ENCODE data around the gene TMEM164.

TMEM164 gene

DNA sequence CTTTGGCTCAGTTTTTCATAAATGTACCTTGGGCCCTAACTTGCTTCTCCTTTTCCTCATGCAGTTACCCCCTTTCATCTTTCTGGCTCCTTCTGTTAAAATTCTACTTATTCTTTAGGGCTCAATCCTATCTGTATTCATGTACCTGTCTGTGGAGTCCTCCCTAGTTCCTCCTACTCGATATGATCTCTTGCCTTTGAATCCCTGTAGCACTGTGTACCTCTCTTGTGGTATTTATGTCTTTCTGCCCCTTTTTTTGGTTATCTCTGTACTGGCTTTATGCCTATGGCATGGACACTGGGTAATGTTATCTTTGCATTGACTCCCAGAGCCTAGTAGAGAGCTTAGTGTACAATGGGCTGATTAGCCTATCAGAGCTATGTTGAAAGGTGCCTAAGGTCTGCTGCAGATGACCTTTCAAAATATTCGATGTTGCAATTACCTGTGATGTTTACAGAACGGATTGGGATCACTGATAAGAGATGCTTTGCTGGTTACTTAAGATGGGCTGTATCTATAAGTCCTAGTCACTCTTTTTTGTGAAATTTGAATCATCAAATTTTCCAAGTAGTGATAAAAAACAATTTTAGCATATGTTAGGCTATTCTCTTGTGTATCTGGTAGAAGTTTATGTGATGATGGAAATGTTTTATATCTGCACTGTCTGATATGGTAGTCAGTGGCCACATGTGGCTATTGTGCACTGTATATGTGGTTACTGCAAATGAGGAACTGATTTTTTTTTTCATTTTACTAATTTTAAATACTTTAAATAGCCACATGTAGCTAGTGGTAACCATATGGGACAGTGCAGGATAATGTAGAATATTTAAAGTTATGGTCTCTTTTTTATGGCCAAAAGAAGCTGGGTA is 33.5 kb downstream of the TMEM164 start:
- DNase-seq (ENCODE audit: low read depth in 2 of 3, low spot score in 2 of 3), result no peak

DNA sequence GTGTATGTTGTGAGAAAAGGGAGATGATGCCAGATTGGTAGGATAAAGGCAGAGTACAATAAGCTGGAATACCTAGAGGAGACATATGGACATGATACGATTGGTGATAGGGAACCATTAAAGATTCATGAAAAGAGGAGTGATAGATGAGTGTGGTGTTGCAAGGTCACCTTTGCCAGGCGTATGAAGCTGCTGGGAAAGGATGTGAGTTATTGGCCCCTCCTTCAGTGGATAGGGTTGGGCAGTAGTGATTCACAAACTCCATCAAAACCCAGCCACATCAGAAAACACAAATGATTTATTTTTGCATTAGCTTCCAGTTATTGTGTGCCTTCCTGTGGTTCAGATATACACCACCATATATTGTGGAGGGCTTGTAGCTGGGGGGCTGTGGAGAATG is 34.3 kb downstream of the TMEM164 start:
- DNase-seq (ENCODE audit: low read depth in 2 of 3, low spot score in 2 of 3), result no peak

DNA sequence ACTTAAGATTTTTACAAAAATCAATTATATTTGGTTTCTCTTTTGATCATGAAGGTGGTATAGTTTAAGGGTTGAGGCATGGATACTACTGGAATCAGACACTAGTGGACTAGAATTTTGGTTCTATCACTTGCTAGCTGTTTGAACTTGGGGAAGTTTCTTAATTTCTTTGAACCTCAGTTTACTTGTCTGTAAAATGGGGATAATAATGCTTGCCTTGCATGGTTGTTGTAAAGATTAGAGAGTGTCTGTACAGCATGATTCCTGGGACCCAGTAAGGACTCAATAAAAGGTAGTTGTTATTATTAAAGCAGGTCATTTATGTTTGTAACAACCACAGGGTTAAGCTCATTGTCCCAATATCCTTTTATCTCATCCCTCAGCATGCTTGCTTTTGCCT is 36.0 kb downstream of the TMEM164 start:
- DNase-seq (ENCODE audit: low read depth in 2 of 3, low spot score in 2 of 3), result no peak

DNA sequence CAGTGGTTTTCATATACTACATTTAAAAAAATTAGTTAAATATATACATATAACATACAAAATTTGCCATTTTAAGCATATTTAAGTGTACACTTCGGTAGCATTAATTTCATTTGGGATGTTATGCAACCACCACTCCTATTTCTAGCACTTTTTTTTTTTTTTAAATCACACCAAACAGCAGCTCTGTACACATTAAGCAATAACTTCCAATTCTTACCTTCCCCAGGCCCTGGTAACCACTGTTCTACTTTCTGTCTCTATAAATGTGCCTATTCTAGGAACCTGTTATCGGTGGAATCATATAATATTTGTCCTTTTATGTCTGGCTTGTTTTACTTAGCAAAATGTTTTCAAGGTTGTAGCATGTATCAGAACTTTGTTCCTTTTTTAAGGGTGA is 39.1 kb downstream of the TMEM164 start:
- DNase-seq (ENCODE audit: low read depth in 2 of 3, low spot score in 2 of 3), result no peak

DNA sequence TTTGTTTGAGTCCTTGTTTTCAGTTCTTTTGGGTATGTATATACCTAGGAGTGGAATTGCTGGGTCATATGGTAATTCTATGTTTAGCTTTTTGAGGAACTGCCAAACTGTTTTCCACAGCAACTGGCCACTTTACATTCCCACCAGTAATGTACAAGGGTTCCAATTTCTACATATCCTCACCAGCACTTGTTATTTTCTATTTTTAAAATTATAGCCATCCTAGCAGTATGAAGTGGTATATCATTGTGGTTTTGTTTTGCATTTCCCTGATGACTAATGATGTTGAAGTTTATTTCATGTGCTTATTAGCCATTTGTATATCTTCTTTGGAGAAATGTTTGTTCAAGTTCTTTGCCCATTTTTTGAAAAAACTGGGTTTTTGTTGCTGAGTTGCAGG is 39.6 kb downstream of the TMEM164 start:
- no peak for DNase-seq (ENCODE audit: low read depth in 2 of 3, low spot score in 2 of 3)

DNA sequence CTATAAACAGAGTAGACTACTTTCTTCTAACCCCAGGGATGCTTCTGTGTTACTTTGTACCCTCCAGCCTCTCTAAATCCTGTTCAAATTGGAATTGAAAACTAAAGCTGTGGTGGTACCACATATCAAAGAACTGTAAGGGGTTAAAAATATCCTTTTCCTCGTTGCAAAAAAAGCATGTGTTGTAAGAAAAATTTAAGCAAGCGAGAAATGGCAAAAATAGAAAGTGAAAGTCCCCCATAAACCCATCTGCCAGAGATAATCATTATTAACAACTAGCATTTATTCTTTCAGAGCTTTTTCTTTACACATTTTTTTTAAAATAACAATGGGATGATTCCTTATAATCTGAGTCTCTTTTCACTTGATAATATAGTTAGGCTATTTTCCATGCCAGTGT is 40.6 kb downstream of the TMEM164 start:
- DNase-seq (ENCODE audit: low read depth in 2 of 3, low spot score in 2 of 3), result no peak

DNA sequence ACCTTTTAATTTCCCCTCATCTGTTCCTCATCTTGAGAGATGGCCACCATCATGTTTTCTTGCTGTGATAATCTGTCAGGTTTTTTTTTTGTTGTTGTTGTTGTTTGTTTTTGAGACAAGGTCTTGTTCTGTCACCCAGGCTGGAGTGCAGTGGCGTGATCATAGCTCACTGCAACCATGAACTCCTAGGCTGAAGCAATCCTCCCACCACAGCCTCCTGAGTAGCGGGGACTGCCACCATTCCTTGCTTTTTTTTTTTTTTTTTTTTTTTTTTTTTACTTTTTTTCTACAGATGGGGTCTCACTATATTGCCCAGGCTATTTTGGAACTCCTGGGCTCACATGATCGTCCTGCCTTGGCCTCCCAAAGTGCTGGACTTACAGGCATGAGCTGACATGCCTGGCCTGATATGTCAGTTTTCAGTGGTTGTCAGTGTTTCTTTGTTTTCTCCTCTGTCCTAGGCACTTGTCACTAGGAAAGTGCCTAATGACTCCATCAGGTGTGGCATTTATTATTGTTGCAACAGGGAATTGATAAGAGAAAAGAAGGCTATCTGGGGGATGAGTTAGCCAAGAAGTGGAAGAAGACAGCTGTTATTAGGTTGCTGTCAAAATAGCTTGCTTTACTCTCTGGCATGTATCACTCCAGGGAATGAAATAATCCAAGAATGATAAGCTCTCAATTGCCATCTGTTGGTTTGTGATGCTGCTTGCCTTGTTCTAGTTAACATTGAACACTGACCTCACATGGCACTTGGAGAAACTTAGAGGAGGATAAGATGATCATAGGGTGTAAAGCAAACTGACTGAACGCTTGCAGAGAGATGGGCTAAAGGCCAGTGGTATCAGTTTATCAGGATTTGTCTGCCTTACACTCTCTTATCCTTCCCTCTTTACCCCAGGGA is 41.7 kb downstream of the TMEM164 start:
- no peak for DNase-seq (ENCODE audit: low read depth in 2 of 3, low spot score in 2 of 3)

DNA sequence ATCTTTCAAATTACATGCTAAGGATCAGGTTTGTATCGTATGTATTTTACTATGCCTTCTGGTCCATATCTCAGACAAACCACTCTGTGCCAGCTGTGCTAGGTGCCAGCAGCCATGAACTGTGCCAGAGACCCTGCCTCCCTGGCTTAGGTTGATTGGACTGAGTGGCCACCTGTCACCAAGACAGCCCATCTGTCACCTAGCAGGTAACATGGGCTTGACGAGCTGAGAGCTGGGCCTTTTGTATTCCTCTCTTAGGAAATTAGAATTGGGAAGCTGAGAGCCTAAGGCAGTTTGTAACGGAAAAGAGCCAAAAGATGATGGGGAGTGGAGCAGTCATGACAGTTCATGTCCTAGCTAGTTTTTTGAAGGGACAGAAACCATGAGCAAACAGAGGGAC is 42.5 kb downstream of the TMEM164 start:
- DNase-seq (ENCODE audit: low read depth in 2 of 3, low spot score in 2 of 3), result no peak

DNA sequence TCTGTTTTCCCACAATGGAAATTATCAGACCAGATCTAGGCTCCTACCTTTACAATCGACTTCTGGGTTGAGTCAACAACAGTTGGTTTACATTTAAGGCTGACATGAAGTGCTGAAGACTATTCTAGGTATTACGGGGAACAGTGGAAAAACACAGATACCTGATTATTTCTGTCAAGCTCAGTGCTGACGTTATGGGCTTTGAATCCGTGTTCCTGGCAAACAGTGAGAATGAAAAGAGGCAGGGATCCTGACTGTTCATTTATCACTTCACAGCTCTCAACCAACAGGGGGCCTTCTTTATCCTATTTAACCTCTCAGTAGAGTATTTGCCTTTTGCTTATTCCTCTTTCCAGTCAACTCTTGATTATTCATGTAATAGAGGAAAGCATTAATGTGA is 43.1 kb downstream of the TMEM164 start:
- DNase-seq (ENCODE audit: low read depth in 2 of 3, low spot score in 2 of 3), result no peak

DNA sequence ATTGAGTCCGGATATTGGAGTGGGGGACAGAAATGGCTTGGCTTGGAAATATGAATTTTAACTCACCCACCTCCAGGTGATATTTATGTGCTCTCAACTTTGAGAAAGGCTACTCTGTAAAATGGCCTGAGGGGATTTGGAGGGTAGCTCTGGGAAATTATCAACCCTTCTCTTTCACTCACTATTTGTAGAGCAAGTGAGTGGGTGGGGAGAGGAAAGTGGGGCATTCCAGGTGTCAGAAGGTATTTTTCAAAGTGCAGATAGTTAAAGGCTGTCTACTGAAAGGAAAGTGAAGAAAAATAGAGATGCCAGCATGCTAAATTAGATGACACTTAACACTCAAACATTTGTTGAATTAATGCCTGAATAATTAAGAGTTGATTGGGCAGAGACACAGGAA is 44.1 kb downstream of the TMEM164 start:
- DNase-seq (ENCODE audit: low read depth in 2 of 3, low spot score in 2 of 3), result no peak

DNA sequence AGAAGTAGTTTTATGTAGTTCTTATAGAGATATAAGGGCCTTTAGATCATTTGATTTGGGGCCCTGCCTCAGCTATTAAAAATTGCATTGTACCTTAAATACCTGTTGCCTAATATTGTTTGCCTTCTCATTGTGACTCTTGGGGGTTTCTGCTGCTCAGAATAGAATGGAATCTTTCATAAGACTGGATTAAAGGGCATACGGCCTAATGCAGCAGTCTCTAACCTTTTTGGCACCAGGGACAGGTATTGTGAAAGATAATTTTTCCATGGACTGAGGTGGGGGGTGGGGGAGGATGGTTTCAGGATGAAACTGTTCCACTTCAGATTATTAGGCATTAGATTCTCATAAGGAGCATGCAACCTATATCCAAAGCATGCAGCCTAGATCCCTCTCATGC is 46.2 kb downstream of the TMEM164 start:
- DNase-seq (ENCODE audit: low read depth in 2 of 3, low spot score in 2 of 3), result no peak

DNA sequence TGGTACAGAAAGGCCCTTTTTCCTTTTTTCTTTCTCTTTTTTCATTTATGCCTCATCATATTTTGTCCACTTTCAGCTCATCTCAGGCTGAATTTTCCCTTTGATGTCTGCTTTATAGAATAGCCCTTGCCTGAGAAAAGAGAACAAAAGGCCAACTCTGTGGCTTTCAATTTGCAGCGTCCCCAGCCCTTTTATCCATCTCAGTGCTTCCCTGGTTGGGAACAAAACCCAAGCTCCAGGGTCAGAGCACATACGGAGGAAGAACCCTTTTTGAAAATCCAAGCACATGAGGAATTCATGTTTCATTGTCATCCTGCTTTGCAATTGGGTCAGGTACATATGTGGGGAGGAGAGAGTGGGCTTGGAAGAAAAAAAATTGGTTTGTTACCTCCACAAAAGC is 47.5 kb downstream of the TMEM164 start:
- no peak for DNase-seq (ENCODE audit: low read depth in 2 of 3, low spot score in 2 of 3)

DNA sequence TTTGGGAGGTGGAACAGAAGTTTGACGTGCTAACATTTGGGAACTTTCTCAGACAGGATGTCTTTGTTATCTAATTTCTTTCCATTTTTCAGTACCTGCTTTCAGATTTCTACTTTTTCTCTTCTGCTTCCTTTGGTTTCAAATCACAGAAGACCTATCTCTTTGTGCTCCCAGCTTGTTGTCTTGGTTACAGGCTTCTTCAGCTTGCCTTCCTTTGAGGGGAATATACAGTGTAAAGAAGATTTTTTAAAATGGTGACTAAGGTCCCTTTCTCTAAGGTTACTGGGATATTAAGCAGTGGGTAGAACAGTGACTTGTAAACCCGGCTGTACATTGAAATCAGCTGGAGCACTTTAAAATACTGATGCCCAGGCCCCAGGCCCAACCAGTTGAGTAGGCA is 48.0 kb downstream of the TMEM164 start:
- DNase-seq (ENCODE audit: low read depth in 2 of 3, low spot score in 2 of 3), result no peak

DNA sequence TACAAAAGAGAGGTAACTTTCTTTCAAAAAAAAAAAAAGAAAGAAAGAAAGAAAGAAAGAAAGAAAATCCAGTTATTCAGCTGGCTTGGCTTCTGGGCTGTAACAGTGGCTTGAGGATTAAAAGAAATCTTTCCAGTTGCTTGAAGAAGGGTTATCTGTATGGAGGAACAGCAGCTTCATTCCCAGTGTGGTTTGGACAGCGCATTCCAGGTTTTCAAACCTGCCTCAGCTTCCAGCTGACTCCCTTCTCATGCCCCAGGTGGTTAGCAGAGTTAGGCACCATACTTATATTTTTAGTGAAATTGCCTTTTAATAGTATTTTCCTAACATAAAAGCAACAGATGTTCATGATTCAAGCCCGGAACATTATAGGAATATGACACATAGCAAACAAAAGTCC is 48.6 kb downstream of the TMEM164 start:
- DNase-seq (ENCODE audit: low read depth in 2 of 3, low spot score in 2 of 3), result no peak

DNA sequence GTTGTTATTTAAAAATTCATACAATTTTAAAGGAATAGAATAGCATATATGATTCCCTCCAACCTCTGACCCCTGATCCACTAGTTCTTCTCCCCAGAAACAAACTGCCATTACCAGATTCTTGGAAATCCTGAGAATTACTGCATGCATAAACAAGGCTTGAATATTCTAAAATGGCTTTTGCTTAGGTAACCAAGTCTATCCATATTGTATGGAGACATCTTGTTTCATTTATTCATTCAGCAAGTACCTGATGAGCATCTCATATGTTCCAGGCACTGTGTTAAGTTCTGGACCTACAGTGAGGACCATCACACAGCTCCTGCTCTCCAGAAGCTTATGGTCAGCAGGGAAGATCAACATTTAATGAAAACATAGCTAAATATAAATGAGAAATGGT is 49.4 kb downstream of the TMEM164 start:
- no peak for DNase-seq (ENCODE audit: low read depth in 2 of 3, low spot score in 2 of 3)

DNA sequence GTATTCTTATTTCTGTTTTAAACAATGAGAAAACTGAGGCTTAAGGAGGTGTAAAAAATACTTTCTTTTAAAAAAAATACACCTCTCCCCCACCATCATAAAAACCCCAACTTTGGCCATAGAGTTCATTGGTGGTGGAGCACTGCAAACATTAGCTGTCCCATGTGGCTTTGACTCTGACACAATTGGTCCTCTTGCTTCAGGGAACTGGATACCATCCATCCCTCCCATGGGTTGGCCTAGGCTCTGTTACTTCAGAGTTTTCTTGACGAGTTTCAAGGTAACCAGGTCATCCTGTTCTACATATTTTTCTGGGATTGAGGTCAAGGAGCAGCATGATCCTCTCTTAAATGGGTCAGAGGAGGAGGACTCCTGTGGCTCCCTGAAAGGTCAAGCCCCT is 50.5 kb downstream of the TMEM164 start:
- no peak for DNase-seq (ENCODE audit: low read depth in 2 of 3, low spot score in 2 of 3)

DNA sequence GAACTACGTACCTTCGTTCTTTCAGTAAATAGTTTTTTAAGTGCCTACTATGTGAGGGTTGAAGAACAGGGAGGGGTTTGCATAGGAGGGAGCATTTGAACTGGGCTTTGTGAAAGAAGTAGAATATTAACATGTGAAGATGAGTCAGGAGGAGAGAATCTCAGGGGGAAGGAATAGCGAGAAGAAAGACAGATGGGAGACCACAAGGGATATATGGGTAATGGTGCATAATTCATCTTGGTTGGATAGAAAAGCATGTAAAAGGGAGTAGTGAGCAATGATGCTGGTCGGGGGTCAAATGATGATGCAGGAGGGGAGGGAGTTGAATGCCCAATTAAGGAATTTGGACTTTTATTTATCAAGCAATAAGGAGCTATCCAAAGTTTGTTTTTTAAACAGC is 52.7 kb downstream of the TMEM164 start:
- DNase-seq (ENCODE audit: low read depth in 2 of 3, low spot score in 2 of 3), result no peak

DNA sequence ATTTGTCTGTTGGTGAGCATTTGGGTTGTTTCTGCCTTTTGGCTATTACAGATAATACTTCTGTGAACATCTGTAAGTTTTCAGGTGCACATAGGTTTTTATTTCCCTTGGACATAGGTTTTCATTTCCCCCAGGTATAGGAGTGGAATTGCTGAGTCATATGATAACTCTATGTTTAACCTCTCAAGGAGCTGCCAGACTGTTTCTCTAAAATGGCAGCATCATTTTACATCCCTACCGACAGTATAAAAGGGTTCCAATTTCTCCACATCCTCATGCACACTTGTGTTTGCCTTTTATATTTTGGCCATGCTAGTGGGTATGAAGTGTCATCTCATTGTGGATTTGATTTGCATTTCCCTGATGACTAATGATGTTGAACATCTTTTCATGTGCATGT is 53.5 kb downstream of the TMEM164 start:
- no peak for DNase-seq (ENCODE audit: low read depth in 2 of 3, low spot score in 2 of 3)

DNA sequence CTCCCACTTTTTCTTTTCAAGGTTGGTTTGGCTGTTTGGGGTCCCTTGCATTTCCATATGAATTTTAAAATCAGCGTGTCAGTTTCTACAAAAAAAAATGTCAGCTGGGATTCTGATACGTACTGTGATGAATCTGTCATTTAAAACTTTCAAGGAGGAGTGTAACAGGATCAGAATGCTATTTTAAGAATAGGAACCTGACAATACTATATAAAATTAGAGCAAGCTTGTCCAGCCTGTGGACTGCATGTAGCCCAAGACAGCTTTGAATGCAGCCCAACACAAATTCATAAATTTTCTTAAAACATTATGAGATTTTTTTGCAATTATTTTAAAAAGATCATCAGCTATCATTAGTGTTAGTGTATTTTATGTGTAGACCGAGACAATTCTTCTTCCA is 56.5 kb downstream of the TMEM164 start:
- DNase-seq (ENCODE audit: low read depth in 2 of 3, low spot score in 2 of 3), result no peak

DNA sequence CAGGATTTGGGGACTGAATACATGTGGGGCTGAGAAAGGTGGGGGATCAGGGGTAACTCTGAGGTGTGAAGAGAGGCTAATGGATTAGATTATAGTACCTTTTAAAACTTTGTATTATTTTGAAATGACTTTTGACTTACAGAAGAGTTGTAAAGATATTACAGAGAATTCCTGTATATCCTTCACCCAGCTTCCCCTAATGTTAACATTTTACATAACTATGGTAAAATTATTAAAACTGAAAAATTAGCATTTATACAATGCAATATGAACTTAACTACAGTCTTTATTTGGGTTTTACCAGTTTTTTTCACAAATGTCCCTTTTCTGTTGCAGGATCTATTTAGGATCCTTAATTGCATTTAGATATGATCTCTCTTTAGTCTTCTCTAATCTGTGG is 57.4 kb downstream of the TMEM164 start:
- DNase-seq (ENCODE audit: low read depth in 2 of 3, low spot score in 2 of 3), result no peak

DNA sequence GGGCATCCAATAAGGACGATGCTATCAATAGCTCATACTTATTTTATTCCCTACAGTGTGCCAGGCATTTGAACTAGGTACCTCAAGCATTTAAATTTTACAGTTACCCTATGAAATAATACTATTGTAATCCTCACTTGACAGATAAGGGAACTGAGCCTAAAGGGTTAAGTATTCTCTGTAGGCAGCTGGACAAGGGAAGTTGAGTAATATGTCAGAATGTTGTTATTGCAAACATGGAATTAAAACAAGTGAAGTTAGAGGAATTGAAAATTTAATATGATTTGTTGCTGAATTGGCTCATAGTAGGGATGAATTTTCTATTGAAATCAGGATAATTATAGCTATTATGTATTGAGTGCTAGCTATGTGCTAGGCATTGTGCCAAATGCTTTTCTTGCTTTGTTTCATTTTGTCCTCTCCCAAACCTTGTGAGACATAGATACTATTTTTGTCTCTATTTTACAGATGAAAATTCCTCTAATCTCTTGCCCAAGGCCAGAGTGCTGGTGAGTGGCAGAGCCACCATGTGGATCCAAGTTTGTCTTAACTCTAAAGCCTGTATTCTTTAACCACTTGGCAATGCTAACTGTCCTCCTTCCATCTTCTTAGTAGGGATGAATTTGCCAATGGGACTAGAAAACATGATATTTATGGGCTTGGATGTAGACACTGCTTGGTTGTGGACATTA is 58.1 kb downstream of the TMEM164 start:
- no peak for DNase-seq (ENCODE audit: low read depth in 2 of 3, low spot score in 2 of 3)

DNA sequence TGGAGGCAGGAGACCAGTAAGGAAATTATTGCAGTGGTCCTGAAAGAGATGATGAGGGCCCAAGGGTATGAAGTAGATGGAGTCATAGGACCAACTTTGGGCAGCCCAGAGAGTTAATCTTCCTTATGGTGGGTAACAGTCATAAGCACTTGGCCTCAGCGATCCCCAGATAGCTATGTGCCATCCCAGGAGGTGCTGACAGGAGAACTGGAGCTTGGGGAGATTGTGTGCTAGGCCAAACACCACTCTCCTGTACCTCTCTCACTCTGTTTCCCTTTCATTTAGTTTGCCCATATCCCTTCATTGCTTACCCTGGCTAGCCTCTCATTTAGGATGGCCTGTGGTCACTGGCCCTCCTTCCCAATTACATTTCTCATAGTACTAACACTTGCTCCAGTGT is 60.0 kb downstream of the TMEM164 start:
- no peak for DNase-seq (ENCODE audit: low read depth in 2 of 3, low spot score in 2 of 3)

All from activated CD8-positive, alpha-beta memory T cell treated with anti-CD3 and anti-CD28 coated beads for 48 hours (primary cell).